NCI-H2227 treated with DMSO at 0.1 percent for 48 hours (cell line): ENCODE measurements around the gene DNAJC7.

Experiments used
- DNase-seq: peaks from one replicate; lab custom pipeline; 2025; lab: John Stamatoyannopoulos, UW

DNAJC7 gene

DNA sequence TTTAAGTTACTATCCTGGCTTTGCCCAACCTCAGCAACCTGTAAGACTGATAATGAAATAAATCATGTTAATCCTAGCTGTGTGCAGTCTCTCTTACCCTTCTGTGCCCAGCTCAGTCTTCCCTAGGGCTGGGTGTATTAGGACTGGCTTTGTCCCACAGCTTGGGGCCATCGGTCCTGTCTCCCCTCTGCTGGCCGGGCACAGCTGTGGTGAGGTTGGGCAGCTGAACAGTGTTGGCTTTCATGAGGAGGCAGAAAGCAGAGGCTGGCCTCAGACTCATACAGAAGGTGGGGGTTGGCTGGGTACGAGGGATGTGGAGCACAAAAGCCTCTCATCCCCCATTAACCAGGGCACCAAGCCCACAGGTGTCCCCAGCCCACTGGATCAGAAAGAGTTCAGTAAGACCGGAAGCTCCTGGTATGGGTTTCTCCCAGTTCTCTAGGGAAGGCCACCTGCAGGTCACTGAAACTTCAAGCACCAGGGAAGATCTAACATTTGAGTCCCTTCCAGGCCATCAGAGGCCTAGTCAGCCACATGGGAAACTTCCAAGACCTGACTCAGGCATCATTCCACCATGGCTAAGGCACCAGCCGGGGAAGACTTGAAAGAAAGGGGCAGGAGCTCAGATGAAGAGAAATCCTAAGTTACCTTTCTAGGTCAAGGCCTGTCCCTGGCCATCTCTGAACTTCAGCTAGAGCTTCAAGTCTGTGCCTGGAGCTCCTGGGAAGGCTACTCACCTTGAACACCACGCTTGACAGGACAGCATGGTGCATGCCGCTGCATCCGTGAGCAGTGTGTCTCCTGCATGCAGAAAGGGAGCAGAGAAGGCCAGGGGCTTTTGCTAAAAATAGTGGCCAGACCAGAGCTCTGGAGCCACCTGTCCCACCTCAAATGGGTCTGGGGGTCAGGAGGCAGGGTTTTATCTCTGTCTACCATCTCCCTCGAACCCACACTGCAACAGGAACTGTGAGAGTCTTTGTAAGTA, 41.8 kb downstream of the DNAJC7 start:
- DNase-seq: no peak

DNA sequence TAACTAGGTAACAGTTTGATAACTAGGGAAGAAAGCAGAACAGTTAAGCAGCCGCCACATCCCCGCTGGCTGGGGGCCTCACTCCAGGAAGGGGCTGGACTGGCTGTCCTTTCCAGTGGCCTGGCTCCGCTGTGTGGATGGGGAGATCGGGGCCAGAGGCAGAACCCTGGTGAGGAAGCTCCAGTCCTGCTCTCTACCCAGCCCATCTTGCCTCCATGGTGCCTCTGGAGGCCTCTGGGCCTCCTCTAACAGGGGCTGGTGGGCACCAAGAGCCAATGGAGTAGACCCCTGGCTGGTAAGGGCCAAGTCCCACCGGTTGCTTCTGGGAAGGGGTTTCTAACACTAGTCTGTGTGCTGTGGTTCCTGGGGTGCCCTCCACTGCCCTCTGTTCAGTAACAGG, 42.6 kb downstream of the DNAJC7 start:
- DNase-seq: no peak

DNA sequence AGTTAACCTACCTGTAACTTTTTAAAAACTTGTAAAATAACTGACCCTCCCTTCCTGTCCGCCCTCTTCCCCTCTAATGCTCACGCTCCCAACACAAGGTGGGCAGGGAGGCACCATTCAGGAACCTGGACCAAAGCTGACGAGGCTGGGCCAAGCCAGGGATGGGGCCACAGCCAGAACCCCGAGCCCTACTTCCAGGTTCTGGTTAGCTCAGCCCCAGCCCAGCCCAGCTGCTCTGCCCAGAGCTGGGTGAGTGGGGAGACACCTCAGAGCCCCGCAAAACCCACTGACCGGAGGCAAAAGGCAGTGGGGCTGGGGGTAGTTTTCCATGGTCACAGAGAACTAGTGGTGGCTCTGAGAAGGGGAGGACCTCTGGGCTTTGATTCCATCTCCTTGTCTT, 43.2 kb downstream of the DNAJC7 start:
- DNase-seq: no peak

GRCh38 chr17:41973408-41973811, 43.8 kb downstream of the DNAJC7 start:
- no peak for DNase-seq

- DNase-seq: no peak
Measured at GRCh38 chr17:41972571-41973407, 44.5 kb downstream of the DNAJC7 start.

GRCh38 chr17:41971721-41972523, 45.3 kb downstream of the DNAJC7 start:
- no peak for DNase-seq

GRCh38 chr17:41970901-41971331, 46.3 kb downstream of the DNAJC7 start:
- no peak for DNase-seq

DNA sequence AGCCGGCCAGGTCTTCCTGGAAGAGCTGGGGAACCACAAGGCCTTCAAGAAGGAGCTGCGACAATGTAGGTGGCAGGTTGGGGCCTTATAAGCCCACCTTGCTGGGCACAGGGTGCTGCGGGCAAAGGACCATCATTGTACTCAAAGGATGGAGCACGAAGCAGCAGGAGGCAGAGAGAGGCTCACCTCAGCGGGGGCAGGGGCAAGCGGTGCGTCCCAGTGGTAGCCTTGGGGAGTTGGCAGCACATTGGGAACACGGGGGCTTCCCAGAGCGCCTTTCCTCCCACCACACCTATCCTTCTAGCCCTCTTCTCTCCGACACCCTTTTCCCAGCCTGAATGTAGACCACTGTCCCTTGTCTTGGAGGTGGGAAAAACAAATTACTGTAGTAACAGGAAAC, 48.6 kb downstream of the DNAJC7 start:
- DNase-seq: no peak

- DNase-seq: no peak
Measured at GRCh38 chr17:41967921-41968578, 49.2 kb downstream of the DNAJC7 start.

GRCh38 chr17:41967141-41967920, 49.9 kb downstream of the DNAJC7 start:
- no peak for DNase-seq

DNA sequence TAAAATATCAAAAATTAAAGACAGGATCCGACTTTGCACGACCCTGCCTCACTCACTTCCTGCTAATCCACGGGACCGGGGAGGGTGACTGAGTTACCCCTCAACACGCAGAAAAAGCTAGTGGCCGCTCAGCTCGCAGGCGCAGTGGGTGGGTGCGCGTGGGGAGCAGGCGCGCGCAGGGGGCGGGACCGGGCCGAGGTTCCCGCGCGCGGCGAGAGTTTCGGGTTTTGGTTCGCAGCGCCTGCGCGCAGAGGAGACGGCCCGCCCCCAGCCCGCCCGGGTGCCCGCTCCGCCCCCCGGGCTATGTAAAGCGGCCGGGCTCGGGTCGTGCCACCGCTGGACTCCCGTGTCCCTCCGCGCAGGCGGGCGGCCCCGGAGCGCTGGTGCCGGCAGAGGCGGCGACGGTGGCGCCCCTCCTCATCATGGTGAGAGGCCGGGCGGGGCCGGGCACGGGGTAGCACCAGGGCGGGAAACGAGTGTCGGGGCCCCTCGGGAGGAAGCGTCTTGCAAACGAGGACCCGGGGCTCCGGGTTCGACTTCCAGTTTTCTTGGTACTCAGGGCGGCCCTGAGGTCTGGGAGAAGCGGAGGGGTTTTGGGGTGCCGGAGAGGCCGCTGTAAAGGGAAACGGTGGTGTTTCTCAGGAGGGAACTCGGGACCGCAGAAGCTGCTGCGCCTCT, 50.6 kb downstream of the DNAJC7 start, which contains the start of gene CNP:
TSS of gene CNP (plus strand) at position 333 of the 678 bp plus-strand sequence. CDS start at position 423, 90 bp downstream.
- DNase-seq: peak; percentile 86

DNA sequence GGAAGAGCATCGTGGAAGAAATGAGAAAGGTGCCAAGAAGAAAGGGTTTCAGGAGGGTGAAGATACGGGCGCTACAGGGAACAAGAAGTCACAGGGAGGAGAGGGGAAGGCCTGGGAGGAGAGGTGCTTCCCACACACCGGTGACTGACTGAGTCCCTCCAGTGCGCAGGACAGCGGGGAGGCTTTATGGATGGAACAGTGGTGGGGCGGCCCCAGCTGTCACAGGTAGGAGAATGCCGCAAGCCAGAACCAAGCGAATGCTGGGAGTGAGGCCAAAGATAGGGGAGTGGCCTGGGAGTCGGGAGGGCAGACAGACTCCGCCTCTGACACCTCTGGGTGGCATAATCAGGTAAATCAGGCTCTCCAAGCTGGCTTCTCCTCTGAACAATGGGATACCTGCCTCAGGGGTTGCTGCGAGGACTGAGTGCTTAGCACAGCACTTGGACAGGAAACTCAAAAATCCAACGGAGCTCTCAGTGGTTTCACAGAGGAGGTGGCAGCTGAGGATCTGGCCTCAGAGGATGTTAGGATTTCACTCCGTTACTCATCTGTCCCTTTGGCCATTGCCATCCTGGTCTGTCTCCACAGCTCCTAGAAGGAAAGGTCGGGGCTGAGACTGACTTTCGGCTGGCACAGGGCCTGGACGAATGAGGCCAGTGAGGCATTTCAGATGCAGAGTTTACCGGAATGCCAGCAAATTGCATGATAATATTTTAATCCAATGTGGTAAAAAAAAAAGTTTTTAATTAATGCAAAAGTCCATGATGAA, 51.4 kb downstream of the DNAJC7 start:
- peak; percentile 56 for DNase-seq

GRCh38 chr17:41962768-41963434, 54.3 kb downstream of the DNAJC7 start:
- DNase-seq: peak; percentile 78

GRCh38 chr17:41962111-41962510, 55.1 kb downstream of the DNAJC7 start:
- DNase-seq: no peak

DNA sequence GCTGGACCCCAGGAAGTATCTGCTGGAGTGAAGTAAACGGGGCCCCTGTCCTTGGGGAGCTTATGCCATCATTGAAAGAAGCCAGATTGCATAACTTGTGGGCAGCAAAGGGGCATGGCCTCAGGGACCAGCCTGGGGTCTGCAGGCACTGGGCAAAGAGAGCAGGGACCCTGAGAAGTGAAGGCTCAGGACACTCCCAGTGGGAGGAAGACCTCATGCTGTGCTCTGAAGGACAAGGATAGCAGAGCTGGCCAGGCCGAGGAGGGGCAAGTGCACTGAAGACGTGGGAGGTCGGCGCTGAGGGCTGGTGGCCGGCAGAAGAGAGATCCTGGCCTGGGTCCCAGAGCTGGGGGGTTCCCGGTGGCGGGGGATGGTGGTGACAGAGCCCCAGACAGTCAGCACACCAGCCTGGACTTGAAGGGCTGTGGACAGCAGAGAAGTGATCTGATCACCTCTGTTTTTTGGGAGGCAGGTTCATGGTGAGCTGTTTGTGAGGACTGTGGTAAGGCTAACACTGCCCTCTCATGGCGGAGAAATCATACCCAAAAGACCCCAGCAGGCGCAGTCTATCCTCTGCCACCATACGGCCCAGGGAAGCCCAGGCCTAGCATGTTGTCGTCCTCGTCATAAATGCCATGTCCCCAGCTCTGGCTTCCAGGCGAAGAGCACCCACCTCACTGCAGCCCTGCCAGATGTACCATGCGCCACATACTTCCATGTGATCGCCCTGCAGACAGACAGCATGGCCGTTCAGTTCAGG, 57.7 kb downstream of the DNAJC7 start:
- DNase-seq: no peak

DNA sequence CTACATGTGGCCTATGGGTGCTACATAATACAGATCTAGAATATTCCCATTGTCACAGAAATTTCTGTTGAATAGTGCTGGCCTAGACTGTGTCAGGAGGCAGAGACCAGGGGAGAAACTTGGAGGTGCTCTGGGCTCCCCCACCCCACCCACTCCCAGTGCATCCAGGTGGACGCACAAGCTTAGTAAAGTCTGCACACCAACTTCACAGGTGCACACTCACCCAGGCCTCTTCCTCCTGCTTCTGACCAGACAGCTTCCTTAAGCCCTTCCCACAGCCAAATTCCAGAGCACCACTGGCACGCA, 58.3 kb downstream of the DNAJC7 start:
- DNase-seq: no peak

DNA sequence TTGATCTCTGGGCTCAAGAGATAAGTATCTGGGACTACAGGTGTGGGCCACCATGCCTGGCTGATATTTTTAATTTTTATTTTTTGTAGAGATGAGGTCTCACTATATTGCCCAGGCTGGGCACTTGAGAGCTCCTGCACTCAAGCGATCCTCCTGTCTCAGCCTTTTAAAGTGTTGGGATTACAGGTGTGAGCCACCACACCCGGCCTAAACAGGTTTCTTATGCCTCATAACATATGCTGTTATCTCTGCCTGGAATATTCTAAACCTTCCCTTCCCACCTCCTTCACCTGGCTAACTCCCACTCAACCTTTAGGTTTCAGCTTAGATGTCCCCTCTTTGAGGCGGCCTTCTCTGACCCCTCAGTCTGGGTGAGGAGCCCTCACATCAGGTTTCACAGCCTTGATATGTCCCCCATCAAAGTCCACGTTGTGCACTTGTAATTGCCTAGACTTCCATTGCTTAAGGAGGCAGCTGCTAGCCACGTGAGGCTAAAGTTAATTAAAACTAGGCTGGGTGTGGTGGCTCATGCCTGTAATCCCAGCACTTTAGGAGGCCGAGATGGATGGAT, 59.3 kb downstream of the DNAJC7 start:
- DNase-seq: no peak
